RWPE1 (cell line): ENCODE data around the gene CNTN5.

Experiments
- CTCF ChIA-PET: fragments of 350-600 bp; sonication (Branson Sonifier 250); formaldehyde crosslinking; extraction: SDS; loops from one replicate; lab custom pipeline; 2021; lab: Yijun Ruan, JAX
- POLR2A ChIA-PET: fragments of 400-600 bp; formaldehyde crosslinking; extraction: SDS; loops from one replicate; lab custom pipeline; 2020; ENCODE audit warnings: antibody characterized with exemption; ENCODE audit not compliant: low non-redundant PET; lab: Yijun Ruan, JAX
- DNase-seq: peaks from one replicate; pipeline ENCODE4 v3.0.0; 2012; ENCODE audit warnings: low spot score
- H3K27ac ChIP-seq: fragments of 450-650 bp; 2 replicates; pipeline ENCODE4 v1.5.1; 2017
- TF ChIP-seq, protein P1 (sequence below): fragments of 450-650 bp; conservative IDR thresholded peaks from 2 replicates; pipeline ENCODE4 v1.5.1; 2017; ENCODE audit warnings: low read depth, mild to moderate bottlenecking

CNTN5 gene

DNA sequence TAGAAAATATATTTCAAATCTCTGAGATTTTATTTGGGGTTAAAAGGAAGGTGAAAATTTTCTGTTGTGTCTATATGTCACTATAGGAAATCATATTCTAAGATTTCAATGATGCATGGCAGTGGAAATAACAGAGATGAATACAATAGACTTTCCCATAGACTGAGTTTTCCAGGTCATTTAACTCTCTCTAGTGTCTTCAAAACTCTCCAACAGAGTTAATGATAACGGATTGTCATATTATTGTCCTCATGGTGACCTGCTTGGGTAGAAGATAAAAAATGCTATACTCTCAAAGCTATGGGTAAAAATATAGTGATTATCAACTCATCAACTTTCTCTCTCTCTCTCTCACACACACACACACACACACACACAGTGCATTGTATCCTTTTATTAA, 312.9 kb downstream of the CNTN5 start:
- TF ChIP-seq, protein P1, sequence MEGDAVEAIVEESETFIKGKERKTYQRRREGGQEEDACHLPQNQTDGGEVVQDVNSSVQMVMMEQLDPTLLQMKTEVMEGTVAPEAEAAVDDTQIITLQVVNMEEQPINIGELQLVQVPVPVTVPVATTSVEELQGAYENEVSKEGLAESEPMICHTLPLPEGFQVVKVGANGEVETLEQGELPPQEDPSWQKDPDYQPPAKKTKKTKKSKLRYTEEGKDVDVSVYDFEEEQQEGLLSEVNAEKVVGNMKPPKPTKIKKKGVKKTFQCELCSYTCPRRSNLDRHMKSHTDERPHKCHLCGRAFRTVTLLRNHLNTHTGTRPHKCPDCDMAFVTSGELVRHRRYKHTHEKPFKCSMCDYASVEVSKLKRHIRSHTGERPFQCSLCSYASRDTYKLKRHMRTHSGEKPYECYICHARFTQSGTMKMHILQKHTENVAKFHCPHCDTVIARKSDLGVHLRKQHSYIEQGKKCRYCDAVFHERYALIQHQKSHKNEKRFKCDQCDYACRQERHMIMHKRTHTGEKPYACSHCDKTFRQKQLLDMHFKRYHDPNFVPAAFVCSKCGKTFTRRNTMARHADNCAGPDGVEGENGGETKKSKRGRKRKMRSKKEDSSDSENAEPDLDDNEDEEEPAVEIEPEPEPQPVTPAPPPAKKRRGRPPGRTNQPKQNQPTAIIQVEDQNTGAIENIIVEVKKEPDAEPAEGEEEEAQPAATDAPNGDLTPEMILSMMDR, result no peak
- CTCF ChIA-PET, result no interaction called here
- POLR2A ChIA-PET, result no interaction called here
- DNase-seq, result no peak
- no peak overlapping the region for H3K27ac ChIP-seq

DNA sequence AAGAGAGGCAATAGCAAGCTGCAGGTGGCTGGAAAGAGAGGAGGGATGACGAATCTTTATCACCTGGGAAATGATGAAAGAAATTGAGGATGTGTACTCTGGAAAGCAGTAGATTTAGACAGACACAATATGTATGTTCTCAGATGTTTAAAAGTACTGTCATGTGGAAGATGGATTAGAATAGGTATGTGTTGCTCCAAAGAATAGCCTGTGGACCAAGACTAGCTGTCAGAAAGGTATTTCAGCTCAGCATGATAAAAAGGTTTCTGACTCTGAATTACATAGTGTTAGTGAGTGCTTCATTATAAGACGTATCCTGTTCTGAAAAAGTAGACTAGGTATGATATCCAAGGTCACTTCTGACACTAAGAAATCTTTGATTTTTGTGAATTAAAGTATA, 322.4 kb downstream of the CNTN5 start:
- CTCF ChIA-PET, result no interaction called here

DNA sequence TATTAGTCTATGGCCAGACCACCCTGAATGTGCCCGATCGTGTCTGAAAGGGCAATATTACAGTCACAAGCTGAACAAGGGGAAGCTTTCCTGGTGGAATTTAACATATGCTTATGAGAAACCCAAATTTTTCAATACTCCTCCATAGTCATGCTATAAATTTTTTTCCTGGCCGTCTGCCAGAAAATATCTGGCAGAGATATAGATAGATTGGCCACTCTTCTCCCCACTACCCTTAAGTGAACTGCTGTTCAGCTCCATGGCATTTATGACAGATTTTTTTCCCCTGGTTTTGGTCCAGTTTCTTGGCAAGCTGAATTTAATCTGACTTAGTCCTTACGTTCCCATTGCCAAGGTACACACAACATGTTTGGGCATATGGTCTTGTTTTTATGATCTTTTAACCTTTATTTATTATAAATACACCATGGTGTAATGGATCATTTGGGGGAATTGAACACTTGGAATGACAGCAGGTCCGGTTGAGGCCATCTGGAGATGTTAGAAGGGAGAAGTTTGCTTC, 328.5 kb downstream of the CNTN5 start:
- TF ChIP-seq, protein P1, result no peak
- no peak overlapping the region for H3K27ac ChIP-seq
- DNase-seq, result no peak
- POLR2A ChIA-PET, result no interaction called here
- CTCF ChIA-PET, result interaction anchor here (0.6 kb wide), 1 partner anchor 13 kb away, joined by 3 read pairs; no protein-coding TSS in a partner anchor

More for the DNA sequence above, 322.4 kb downstream of the CNTN5 start:
- no peak for DNase-seq
- POLR2A ChIA-PET, result no interaction called here
- TF ChIP-seq, protein P1, result no peak
- no peak overlapping the region for H3K27ac ChIP-seq

DNA sequence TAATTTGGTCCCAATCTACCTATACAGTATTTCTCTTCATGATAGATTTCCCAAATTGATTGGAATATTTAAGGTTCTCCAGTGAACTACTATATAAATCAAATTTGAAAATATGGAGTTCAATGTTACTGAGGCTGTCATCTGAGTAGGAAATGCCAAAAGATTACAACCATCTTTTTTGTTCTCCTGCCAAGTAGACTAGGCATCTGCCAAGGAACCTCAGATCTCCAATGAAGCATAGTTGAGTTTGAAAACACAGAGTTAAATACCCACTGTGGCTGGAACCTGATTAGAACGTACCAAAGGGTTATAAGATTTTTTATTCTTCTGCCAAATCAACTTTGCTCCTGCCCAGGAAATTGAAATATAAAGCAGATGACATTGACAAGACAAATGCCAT, 330.9 kb downstream of the CNTN5 start:
- ChIA-PET POLR2A (no interaction called here), CTCF (no interaction called here)
- TF ChIP-seq, protein P1, result no peak
- no peak overlapping the region for H3K27ac ChIP-seq
- DNase-seq, result no peak

DNA sequence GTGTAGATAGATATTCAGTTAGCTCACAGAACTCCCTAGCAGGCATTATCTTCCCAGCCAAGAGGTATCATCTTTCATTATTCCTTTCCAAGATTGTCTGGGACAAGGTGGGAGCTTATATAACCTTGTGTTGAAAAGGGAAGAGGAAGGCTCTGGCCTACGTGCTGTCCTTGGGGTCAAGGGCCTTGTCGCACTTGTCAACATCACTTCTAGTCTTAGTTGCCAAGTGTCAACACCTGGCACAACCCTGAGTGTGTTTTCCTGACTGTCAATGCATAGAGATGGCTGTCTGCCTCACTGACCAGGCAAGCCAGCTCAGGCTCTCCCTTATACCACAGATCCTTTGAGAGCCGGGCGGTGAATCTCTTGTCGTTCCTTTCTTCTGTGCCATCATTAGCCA, 331.9 kb downstream of the CNTN5 start:
- no peak for DNase-seq
- ChIA-PET CTCF (no interaction called here), POLR2A (no interaction called here)
- TF ChIP-seq, protein P1, result no peak
- no peak overlapping the region for H3K27ac ChIP-seq

DNA sequence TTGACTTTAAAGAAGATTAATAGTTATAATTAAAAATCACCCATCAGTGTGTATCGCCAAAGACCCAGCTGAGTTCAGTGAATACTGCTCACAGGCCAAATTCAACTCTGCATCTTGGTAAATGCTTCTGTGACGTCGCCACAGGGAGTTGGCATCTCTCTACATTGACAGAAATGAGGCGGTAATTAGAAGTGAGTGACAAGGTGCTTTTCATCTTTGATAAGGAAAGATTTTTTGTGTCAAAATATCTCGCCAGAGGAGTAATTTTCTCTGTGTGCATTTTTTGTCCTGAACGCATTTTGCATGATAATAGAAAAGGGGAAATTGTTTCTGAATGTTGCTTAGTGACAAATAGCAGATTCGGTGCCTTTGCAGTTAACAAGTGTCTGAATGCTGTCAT, 345.8 kb downstream of the CNTN5 start:
- CTCF ChIA-PET, result no interaction called here
- DNase-seq, result no peak
- POLR2A ChIA-PET, result no interaction called here
- no peak overlapping the region for H3K27ac ChIP-seq
- TF ChIP-seq, protein P1, result no peak

DNA sequence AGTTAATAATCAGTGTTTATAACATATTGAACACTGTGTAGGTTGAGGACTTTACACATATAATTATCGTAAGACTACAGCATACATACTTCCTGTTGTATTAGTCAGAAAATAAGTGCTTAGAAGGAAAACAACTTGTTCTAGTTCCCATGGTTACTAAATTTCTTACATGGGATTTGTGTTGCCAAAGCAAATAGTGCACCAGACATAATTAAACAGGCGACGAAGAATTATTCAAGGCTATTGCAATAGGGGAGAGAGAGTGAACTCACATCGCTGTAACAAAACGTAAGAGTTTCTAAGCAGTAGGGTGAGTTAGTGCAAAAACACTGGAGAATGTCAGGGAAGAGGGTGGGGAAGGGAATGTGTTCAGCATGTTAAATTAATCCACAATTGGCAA, 347.8 kb downstream of the CNTN5 start:
- POLR2A ChIA-PET, result no interaction called here
- peak; percentile 2 for DNase-seq
- no peak overlapping the region for H3K27ac ChIP-seq
- TF ChIP-seq, protein P1, result no peak
- CTCF ChIA-PET, result no interaction called here
